NCI-H446 (cell line): Measurements from ENCODE around the gene RGSL1.

Experiments
- DNase-seq, 2 experiments: peaks; one replicate each; lab custom pipeline; 2025; lab: John Stamatoyannopoulos, UW

Gene RGSL1

GRCh38 chr1:182450087-182450486 lies at the start of gene RGSL1:
RGSL1 (plus strand) TSS chr1:182450146; CDS start chr1:182450166, 20 bp downstream.
- no peak for DNase-seq

DNA sequence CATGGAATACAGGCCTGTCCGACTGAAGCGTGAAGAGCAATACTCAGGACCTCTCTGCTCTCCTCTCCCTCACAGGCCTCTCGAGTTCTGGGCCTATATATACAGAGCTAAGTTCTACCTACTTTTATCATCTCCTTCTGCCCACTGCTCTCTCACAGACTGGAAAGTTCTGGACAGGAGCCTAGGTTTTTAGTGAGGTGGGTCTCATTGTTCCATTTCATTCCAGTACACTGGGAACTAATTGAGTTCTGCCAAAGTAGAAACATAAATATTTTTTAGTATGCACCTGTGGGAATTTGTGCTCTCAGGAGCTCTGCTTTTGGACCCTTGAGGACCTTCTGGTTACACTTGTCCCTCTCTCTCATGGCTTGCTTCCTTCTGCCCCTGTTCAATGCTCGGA lies 49.4 kb upstream of the RGSL1 start, which contains the start of gene TEDDM1:
TEDDM1 (minus strand) TSS at position 101 of the 400 bp plus-strand sequence. CDS start 182 bp downstream, outside the sequence.
- no peak for DNase-seq

GRCh38 chr1:182404781-182405180 lies 45.2 kb upstream of the RGSL1 start:
- DNase-seq, result no peak

- DNase-seq, result no peak
Observed at GRCh38 chr1:182405578-182405977, 44.4 kb upstream of the RGSL1 start.

DNA sequence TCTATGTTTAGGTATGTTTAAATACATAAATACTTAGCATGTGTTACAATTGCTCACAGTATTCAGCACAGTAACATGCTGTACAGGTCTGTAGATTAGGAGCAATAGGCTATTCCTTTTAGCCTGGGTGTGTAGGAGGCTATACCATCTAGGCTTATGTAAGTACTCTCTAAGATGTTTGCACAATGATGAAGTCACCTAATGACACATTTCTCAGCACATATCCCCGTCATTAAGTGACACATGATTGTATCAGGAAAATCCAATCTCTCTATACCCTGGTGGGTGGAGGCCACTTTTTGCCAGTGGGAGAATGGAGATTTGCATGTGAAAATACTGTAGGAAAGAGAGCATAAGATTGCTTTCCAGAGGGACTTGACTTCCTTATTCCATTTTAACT lies 43.9 kb upstream of the RGSL1 start:
- no peak for DNase-seq

DNA sequence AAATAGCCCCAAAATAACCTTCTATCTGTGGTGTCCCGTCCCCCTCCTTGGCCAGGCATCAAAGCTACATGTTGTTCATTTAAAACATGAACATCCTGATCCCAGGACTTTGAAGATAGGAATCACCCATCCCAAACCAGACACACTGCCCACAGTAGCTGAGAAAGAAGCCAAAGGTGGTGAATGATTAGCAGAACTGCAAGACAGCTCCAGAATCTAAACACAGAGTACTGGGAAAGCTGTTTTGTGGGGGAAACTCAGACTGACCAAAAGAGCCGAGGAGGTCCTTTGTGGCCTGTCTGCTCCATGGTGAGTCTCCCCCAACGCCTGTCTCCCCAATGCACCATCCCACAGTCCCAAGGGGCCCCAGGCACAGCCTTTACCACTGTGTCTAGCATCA lies 42.2 kb upstream of the RGSL1 start:
- DNase-seq, result no peak

GRCh38 chr1:182408435-182409075 lies 41.4 kb upstream of the RGSL1 start:
- no peak for DNase-seq

DNA sequence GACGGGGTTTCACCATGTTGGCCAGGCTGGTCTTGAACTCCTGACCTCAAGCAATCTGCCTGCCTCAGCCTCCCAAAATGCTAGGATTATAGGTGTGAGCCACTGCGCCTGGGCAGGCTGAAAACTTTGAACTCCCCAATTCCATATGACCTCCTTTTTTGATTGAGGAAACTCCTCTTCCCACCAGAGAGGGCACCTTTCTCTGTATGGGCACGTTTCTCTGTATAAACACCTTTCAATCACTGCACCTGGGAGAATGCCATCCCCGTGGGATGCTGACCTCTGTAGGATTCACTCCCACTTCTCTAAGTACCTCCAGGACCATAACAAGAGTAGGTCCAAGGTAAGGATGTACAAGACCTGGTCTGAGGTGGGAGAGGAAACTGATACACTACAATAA lies 39.8 kb upstream of the RGSL1 start:
- no peak for DNase-seq

- no peak for DNase-seq
Observed at GRCh38 chr1:182410620-182411273, 39.2 kb upstream of the RGSL1 start.

DNA sequence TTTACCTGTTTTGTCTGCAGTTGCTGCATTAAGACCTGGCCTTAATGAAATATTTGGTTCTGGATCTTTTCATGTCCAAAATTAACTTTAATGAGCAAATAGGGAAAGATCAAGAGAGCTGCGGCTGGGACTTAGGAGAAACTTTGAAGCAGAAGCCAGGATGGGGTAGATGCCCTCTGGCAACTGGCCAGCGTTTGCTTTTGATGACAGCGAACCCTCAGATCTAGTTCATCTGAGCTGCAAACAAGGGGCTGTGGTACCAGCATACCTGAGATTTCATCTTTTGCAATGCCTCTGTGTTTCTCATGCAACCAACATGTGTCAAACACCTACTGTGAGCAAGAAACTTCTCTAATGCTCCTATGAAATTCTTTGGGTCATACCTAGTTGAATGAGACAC lies 36.5 kb upstream of the RGSL1 start:
- DNase-seq, result no peak

DNA sequence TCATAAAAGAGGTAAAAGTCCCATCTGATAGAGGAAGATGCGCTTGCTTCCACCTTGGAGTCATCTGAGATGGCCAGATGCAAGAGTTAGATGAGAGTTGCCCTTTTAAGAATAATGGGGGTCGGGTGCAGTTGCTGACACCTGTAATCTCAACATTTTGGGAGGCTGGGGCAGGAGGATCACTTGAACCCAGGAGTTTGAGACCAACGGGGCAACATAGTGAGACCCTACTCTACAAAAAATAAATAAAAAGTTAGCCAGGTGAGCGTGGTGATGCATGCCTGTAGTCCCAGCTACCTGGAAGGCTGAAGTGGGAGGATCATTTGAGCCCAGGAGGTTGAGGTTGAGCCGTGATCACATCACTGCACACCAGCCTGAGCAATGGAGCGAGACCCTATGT lies 36.0 kb upstream of the RGSL1 start:
- DNase-seq, result no peak

GRCh38 chr1:182415789-182416188 lies 34.2 kb upstream of the RGSL1 start:
- DNase-seq, result no peak

DNA sequence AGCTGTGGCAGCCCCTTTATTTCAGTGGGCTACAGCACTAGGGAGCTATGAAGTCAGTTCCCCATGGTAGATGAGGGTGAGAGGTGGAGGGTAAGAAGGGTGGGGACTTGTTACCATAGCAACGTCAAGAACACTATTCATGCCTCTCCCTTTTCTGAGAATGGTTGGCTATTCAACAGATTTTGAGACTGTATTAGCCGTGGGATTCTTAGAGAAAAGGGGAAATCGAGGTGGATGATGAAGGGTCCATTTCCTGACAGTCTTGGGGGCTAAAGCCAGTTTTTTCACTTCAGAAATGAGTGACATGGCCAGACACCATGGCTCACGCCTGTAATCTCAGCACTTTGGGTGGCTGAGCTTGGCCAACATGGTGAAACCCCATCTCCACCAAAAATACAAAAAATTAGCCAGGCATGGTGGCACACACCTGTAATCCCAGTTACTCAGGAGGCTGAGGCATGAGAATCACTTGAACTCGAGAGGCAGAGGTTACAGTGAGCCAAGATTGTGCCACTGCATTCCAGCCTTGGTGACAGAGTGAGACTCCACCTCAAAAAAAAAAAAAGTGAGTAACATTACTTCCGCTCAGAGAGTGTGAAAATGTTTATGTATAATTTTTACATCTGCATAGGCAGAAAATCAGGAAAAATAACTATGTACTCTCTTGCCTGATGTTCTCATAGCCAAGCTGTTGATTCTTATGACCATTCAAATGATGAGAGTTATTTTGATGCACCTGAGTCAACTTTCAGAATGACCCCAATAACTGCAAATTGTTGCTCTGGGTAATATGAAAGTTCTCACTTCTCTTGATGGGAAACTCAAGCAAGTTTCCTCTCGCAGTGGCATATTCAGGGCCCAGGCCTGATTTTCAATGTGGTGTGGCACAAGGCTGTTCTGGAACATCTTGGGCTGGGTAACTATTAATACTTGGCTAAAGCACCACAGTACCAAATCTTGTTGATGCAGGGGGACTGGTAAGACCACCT lies 23.2 kb upstream of the RGSL1 start:
- no peak for DNase-seq

GRCh38 chr1:182428043-182428442 lies 21.9 kb upstream of the RGSL1 start:
- DNase-seq, result no peak

DNA sequence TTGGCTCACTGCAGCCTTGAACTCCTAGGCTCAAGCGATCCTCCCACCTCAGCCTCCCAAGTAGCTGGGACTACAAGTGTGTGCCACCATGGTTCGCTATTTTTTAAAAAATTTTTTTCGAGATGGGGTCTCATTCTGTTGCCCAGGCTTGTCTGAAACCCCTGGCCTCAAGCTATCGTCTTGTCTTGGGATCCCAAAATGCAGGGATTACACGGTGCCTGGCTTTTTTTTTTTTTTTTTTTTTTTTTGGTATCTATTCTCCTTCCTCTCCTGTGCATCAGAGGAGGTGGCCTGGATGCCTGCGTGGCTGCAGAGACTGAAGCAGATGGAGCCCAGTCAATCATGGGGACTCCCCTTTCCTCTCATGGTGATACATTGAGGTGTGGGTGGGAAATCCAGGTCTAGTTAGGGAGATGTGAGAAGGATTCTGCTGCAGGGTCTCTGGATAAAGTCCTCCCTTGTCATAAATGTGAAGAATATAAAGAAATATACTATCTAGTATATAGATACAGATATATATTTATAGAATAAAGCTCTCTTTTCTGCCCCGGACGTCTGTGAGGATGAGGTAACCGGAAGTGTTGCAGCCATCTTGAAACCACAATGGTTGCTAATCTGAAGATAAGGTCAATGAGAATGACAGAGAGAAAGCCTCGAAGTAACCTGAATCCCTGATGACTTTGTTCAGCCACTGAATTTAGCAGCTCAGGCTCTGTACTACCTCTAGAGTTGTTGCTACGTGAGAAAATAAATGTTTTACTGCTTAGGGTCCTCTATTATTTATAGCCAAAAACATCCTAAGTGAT lies 19.5 kb upstream of the RGSL1 start:
- no peak for DNase-seq

DNA sequence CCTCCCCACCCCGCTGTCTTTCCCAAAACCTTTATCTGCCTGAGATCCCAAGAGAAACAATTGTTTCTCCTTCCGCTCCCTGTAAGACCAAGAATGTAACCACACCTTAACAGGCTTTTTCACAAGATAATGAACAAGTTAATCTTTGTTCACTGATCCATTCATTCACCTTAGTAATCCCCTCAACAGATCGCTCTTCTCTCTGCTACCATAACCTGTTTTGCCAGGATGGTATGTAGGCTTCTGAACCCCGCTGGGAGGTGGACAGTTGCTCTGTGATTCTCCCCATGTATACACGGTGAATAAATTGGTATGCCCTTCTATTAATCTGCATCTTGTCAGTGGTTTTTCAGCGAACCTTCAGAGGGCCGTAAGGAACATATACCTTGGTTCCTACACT lies 18.7 kb upstream of the RGSL1 start:
- DNase-seq, result no peak

DNA sequence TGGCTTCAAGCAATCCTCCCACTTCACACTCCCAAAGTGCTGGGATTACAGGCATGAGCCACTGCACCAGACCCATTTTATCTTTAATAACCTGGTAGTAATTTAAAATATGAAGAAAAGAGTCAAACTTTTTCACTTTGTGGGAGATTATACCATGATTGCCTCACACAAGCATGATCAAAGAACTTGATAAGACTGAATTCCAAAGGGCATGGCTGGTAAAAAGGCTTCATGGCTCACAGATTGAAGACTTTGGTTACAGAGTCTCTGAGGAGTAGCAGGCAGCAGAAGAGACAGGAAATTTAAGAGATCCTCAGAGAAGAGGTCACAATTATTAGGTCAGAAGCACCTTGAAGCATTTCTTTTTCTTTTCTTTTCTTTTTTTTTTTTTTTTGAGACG lies 16.4 kb upstream of the RGSL1 start:
- no peak for DNase-seq

DNA sequence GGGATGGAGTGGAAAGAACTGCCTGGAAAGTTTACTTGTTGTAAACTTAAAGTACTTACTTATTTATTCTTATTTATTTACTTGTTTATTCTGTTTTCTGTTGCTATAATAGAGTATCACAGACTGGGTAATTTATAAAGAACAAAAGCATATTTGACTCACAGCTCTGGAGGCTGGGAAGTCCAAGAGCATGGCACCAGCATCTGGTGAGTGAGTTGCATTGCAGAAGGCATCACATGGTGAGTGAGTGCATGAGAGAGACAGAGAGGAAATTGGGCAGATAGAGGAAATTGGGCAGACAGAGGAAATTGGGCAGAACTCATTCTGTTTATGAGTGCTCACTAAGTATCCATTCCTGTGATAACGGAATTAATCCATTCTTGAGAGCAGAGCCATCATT lies 11.6 kb upstream of the RGSL1 start:
- DNase-seq, result no peak

GRCh38 chr1:182441719-182442118 lies 8.2 kb upstream of the RGSL1 start:
- no peak for DNase-seq

GRCh38 chr1:182442333-182442732 lies 7.6 kb upstream of the RGSL1 start:
- no peak for DNase-seq

DNA sequence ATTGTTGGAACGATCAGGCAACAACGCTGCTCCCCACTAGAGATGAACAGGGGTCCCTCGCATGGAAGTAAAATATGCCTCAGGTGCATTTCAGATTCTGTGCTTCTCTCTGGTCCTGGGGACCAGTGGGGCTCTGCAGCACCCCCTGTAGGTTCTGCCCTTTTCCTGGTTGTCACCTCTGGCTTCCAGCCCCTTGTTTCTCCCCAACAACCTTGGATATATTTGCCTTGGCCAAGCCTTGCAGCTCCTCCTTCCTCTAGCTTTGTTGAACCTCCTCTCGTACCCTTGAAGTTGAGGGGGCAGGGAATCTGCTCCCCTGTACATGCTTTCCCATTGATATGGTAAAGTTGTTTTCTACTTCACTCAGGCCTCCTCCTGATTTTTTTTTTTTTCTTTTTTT lies 5.4 kb upstream of the RGSL1 start:
- no peak for DNase-seq
